HepG2 (cell line): ENCODE data around the gene SIK3. TPM values are rescaled to one million over a fixed set of nuclear protein-coding genes. Genes with fewer than 3 reads are reported as not detected.

Experiments used
- BRCA1 ChIP-seq: sonication (generic); formaldehyde crosslinking; IDR thresholded peaks from 2 replicates; pipeline ENCODE4 v1.4.0; 2020; ENCODE audit warnings: missing genetic modification reagents
- CBX5 ChIP-seq: sonication (generic); formaldehyde crosslinking; IDR thresholded peaks from 2 replicates; pipeline ENCODE4 v1.4.0; 2020; ENCODE audit warnings: missing genetic modification reagents, borderline replicate concordance
- CREBL2 ChIP-seq: sonication (generic); formaldehyde crosslinking; IDR thresholded peaks from 2 replicates; pipeline ENCODE4 v1.8.1; 2023; ENCODE audit warnings: missing genetic modification reagents, mild to moderate bottlenecking, borderline replicate concordance
- EHMT2 ChIP-seq: fragments of 200-600 bp; sonication (generic); IDR thresholded peaks from 2 replicates; pipeline ENCODE4 v1.7.0; 2017; ENCODE audit warnings: antibody characterized with exemption, low read depth, low read length, borderline replicate concordance
- NCOA1 ChIP-seq: sonication (generic); formaldehyde crosslinking; IDR thresholded peaks from 2 replicates; pipeline ENCODE4 v1.9.0; 2021; ENCODE audit warnings: missing genetic modification reagents
- SP140L ChIP-seq: sonication (generic); formaldehyde crosslinking; IDR thresholded peaks from 2 replicates; pipeline ENCODE4 v1.4.0; 2020; ENCODE audit warnings: missing genetic modification reagents, borderline replicate concordance
- SSRP1 ChIP-seq: IDR thresholded peaks from 2 replicates; pipeline ENCODE4 v1.6.1; 2016; ENCODE audit warnings: control low read depth
- STAT5B ChIP-seq: sonication (generic); formaldehyde crosslinking; IDR thresholded peaks from 2 replicates; pipeline ENCODE4 v1.4.0; 2020; ENCODE audit warnings: missing genetic modification reagents
- TOE1 ChIP-seq: sonication (generic); formaldehyde crosslinking; IDR thresholded peaks from 2 replicates; pipeline ENCODE4 v1.4.0; 2020; ENCODE audit warnings: mild to moderate bottlenecking, missing genetic modification reagents
- ZNF160 ChIP-seq: sonication (generic); formaldehyde crosslinking; IDR thresholded peaks from 2 replicates; pipeline ENCODE4 v1.8.0; 2022; ENCODE audit warnings: mild to moderate bottlenecking, inconsistent platforms, missing genetic modification reagents
- ZNF24 ChIP-seq: fragments of 450-650 bp; IDR thresholded peaks from 2 replicates; pipeline ENCODE4 v1.6.1; 2017; ENCODE audit warnings: antibody characterized with exemption, mild to moderate bottlenecking
- ZNF274 ChIP-seq: sonication (generic); formaldehyde crosslinking; IDR thresholded peaks from 2 replicates; pipeline ENCODE4 v1.5.1; 2020; ENCODE audit warnings: mild to moderate bottlenecking, missing genetic modification reagents
- ZNF646 ChIP-seq: sonication (generic); formaldehyde crosslinking; IDR thresholded peaks from 2 replicates; pipeline ENCODE4 v1.9.0; 2021; ENCODE audit warnings: mild to moderate bottlenecking, missing genetic modification reagents
- ZNF678 ChIP-seq: sonication (generic); formaldehyde crosslinking; IDR thresholded peaks from 2 replicates; pipeline ENCODE4 v1.4.0; 2020; ENCODE audit warnings: mild to moderate bottlenecking, missing genetic modification reagents
- ZSCAN25 ChIP-seq: sonication (generic); formaldehyde crosslinking; IDR thresholded peaks from 2 replicates; pipeline ENCODE4 v1.8.0; 2022; ENCODE audit warnings: mild to moderate bottlenecking, missing genetic modification reagents
- ZSCAN30 ChIP-seq: sonication (generic); formaldehyde crosslinking; IDR thresholded peaks from 2 replicates; pipeline ENCODE4 v1.5.0; 2020; ENCODE audit warnings: mild to moderate bottlenecking, missing genetic modification reagents
- polyA plus RNA-seq, 8 experiments: library from polyadenylated mRNA; depleted of rRNA in 3 of 8; stranded (reverse) in 7 of 8; unstranded in 1 of 8; fragments of >200 nt; fragmentation: Illumina TruSeq in 4 of 8; extraction: Trizol in 4 of 8; gene quantifications; 2 replicates each; pipeline versions ENCODE4 v1.2.1 to v1.2.3, GENCODE V29; 2011 to 2016; ENCODE audit warnings: low read depth in 4 of 8, missing spikeins in 1 of 8, mixed read lengths in 1 of 8; ENCODE audit not compliant: insufficient read depth in 1 of 8
- total RNA-seq, 5 experiments: library from RNA; depleted of rRNA; stranded (reverse); fragments of >200 nt; fragmentation: Illumina TruSeq; extraction: Trizol; gene quantifications; 2 replicates each; pipeline ENCODE4 v1.2.3, GENCODE V29; 2016; ENCODE audit warnings: low read depth in 1 of 5
- TF ChIP-seq, protein P1 (sequence below): IDR thresholded peaks from 2 replicates; pipeline ENCODE4 v1.4.0; 2020; ENCODE audit warnings: mild to moderate bottlenecking, missing genetic modification reagents
- TF ChIP-seq, protein P2 (sequence below): sonication (generic); formaldehyde crosslinking; IDR thresholded peaks from 2 replicates; pipeline ENCODE4 v1.8.0; 2022; ENCODE audit warnings: missing genetic modification reagents, mild to moderate bottlenecking, moderate library complexity, borderline replicate concordance

Gene SIK3
- total and polyA plus RNA-seq, 2 of the 13 experiments (the other 11 are each of a cell fraction or from before 2014, with no cell fraction given): 5.7 to 9.8 TPM

- no peak; the same call in 1 of the 2 replicates for TF ChIP-seq EHMT2
- TF ChIP-seq BRCA1: no peak
- no peak for TF ChIP-seq ZSCAN30 (CRISPR knock-in tag)
- TF ChIP-seq TOE1 (CRISPR knock-in tag): no peak
- TF ChIP-seq, protein P1, sequence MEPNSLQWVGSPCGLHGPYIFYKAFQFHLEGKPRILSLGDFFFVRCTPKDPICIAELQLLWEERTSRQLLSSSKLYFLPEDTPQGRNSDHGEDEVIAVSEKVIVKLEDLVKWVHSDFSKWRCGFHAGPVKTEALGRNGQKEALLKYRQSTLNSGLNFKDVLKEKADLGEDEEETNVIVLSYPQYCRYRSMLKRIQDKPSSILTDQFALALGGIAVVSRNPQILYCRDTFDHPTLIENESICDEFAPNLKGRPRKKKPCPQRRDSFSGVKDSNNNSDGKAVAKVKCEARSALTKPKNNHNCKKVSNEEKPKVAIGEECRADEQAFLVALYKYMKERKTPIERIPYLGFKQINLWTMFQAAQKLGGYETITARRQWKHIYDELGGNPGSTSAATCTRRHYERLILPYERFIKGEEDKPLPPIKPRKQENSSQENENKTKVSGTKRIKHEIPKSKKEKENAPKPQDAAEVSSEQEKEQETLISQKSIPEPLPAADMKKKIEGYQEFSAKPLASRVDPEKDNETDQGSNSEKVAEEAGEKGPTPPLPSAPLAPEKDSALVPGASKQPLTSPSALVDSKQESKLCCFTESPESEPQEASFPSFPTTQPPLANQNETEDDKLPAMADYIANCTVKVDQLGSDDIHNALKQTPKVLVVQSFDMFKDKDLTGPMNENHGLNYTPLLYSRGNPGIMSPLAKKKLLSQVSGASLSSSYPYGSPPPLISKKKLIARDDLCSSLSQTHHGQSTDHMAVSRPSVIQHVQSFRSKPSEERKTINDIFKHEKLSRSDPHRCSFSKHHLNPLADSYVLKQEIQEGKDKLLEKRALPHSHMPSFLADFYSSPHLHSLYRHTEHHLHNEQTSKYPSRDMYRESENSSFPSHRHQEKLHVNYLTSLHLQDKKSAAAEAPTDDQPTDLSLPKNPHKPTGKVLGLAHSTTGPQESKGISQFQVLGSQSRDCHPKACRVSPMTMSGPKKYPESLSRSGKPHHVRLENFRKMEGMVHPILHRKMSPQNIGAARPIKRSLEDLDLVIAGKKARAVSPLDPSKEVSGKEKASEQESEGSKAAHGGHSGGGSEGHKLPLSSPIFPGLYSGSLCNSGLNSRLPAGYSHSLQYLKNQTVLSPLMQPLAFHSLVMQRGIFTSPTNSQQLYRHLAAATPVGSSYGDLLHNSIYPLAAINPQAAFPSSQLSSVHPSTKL (CRISPR knock-in tag): peak; percentile 96
- TF ChIP-seq ZNF678 (CRISPR knock-in tag): no peak
- TF ChIP-seq CREBL2 (CRISPR knock-in tag): no peak
- no peak for TF ChIP-seq CBX5 (CRISPR knock-in tag)
- TF ChIP-seq SSRP1 (CRISPR knock-in tag): no peak
- TF ChIP-seq NCOA1: no peak
- TF ChIP-seq, protein P2, sequence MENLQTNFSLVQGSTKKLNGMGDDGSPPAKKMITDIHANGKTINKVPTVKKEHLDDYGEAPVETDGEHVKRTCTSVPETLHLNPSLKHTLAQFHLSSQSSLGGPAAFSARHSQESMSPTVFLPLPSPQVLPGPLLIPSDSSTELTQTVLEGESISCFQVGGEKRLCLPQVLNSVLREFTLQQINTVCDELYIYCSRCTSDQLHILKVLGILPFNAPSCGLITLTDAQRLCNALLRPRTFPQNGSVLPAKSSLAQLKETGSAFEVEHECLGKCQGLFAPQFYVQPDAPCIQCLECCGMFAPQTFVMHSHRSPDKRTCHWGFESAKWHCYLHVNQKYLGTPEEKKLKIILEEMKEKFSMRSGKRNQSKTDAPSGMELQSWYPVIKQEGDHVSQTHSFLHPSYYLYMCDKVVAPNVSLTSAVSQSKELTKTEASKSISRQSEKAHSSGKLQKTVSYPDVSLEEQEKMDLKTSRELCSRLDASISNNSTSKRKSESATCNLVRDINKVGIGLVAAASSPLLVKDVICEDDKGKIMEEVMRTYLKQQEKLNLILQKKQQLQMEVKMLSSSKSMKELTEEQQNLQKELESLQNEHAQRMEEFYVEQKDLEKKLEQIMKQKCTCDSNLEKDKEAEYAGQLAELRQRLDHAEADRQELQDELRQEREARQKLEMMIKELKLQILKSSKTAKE (CRISPR knock-in tag): peak; percentile 58; the same call in 1 of the 2 replicates
- no peak for TF ChIP-seq ZNF274 (CRISPR knock-in tag)
- no peak for TF ChIP-seq ZSCAN25 (CRISPR knock-in tag)
- no peak for TF ChIP-seq ZNF646 (CRISPR knock-in tag)
- TF ChIP-seq ZNF24: no peak
- no peak for TF ChIP-seq ZNF160 (CRISPR knock-in tag)
- no peak for TF ChIP-seq STAT5B (CRISPR knock-in tag)
- TF ChIP-seq SP140L (CRISPR knock-in tag): no peak
These were observed 21.1 kb downstream of the SIK3 start (continued) for GRCh38 chr11:117076941-117077691.
